ENCODE data around the gene RBBP8NL. TPM values are rescaled to one million over a fixed set of nuclear protein-coding genes. Genes with fewer than 3 reads are reported as not detected.

The RBBP8NL gene
- polyA plus RNA-seq, 1 experiment = not detected

GRCh38 chr20:62387933-62388635 is 39.3 kb downstream of the RBBP8NL start:
- ChIA-PET CTCF (interaction anchor here (1.0 kb wide), 1 partner anchor 229 kb away, joined by 3 read pairs; no protein-coding TSS in a partner anchor), POLR2A (no interaction called here)
- Histone ChIP-seq H3K9me3 (ENCODE audit: control insufficient read depth, insufficient read depth, low read length) (no peaks in the 10 kb centered on the region), H3K27ac (ENCODE audit: low read depth, low read length) (no peak overlapping the region), H3K27me3 (ENCODE audit: control insufficient read depth, insufficient read depth, low read length) (no peaks in the 10 kb centered on the region), H3K4me3 (ENCODE audit: low read depth, low read length) (peak overlapping the region; percentile 99)
- no peak for TF ChIP-seq CTCF (IDR thresholded peaks at IDR 0.05; ENCODE audit: low read depth, low read length)
- no peak for DNase-seq (ENCODE audit: low read depth, low spot score)

GRCh38 chr20:62387219-62387913 is 40.0 kb downstream of the RBBP8NL start:
- POLR2A ChIA-PET = interaction anchor here (0.6 to 1.0 kb wide), 7 partner anchors 10 to 91 kb away, joined by 3 to 9 read pairs (median 4); no protein-coding TSS in a partner anchor
- CTCF ChIA-PET = interaction anchor here (0.7 to 1.0 kb wide), 2 partner anchors 19 to 112 kb away, joined by 3 read pairs; no protein-coding TSS in a partner anchor
- no peak for DNase-seq (ENCODE audit: low read depth, low spot score)
- no peak for TF ChIP-seq CTCF (IDR thresholded peaks at IDR 0.05; ENCODE audit: low read depth, low read length)
- H3K27ac ChIP-seq (ENCODE audit: low read depth, low read length) = peak overlapping the region; percentile 39
- H3K4me3 ChIP-seq (ENCODE audit: low read depth, low read length) = peak overlapping the region; percentile 99
- no peaks in the 10 kb centered on the region for H3K9me3 ChIP-seq (ENCODE audit: control insufficient read depth, insufficient read depth, low read length)
- H3K27me3 ChIP-seq (ENCODE audit: control insufficient read depth, insufficient read depth, low read length) = no peaks in the 10 kb centered on the region

GRCh38 chr20:62386383-62387218 is 40.7 kb downstream of the RBBP8NL start, which contains the start of gene RPS21:
Gene RPS21, plus strand, starts transcription at chr20:62387103. Its CDS starts 236 bp downstream, at chr20:62387339.
- Histone ChIP-seq H3K4me3 (ENCODE audit: low read depth, low read length) (peak within 1 kb of the TSS; percentile 99), H3K9me3 (ENCODE audit: control insufficient read depth, insufficient read depth, low read length) (no peaks in the 10 kb centered on the region), H3K27me3 (ENCODE audit: control insufficient read depth, insufficient read depth, low read length) (no peaks in the 10 kb centered on the region), H3K27ac (ENCODE audit: low read depth, low read length) (peak within 1 kb of the TSS; percentile 61)
- peak; percentile 61 for DNase-seq (ENCODE audit: low read depth, low spot score)
- TF ChIP-seq CTCF (IDR thresholded peaks at IDR 0.05; ENCODE audit: low read depth, low read length) = no peak
- POLR2A ChIA-PET = interaction anchor here (0.6 to 1.0 kb wide), 8 partner anchors 9 to 90 kb away, joined by 3 to 9 read pairs (median 4); no protein-coding TSS in a partner anchor
- CTCF ChIA-PET = interaction anchor here (0.7 to 2.0 kb wide), 5 partner anchors 18 to 113 kb away, joined by 3 to 10 read pairs (median 4); no protein-coding TSS in a partner anchor

- Histone ChIP-seq H3K4me3 (ENCODE audit: low read depth, low read length) (no peak overlapping the region), H3K27ac (ENCODE audit: low read depth, low read length) (no peak overlapping the region), H3K9me3 (ENCODE audit: control insufficient read depth, insufficient read depth, low read length) (no peaks in the 10 kb centered on the region; the same call in 1 of the 2 replicates), H3K27me3 (ENCODE audit: control insufficient read depth, insufficient read depth, low read length) (no peaks in the 10 kb centered on the region)
- ChIA-PET POLR2A (interaction anchor here (0.6 kb wide), 1 partner anchor 38 kb away, joined by 3 read pairs; no protein-coding TSS in a partner anchor), CTCF (interaction anchor here (0.6 to 1.9 kb wide), 19 partner anchors 10 to 371 kb away, joined by 3 to 35 read pairs (median 4); partner anchors contain the start of gene ADRM1)
- TF ChIP-seq CTCF (IDR thresholded peaks at IDR 0.05; ENCODE audit: low read depth, low read length) = peak; percentile 91
- no peak for DNase-seq (ENCODE audit: low read depth, low spot score)
Measured at GRCh38 chr20:62382306-62383198, 44.8 kb downstream of the RBBP8NL start.

Measured in AG04450 (cell line).